GM12874 (cell line): ENCODE data around the gene HELT.

Experiments
- TF ChIP-seq, protein P1 (sequence below): IDR thresholded peaks from 2 replicates; pipeline ENCODE4 v1.5.1; 2011; ENCODE audit warnings: low read depth, mild to moderate bottlenecking, control low read depth, low read length, moderate library complexity; ENCODE audit not compliant: insufficient read depth

The HELT gene

DNA sequence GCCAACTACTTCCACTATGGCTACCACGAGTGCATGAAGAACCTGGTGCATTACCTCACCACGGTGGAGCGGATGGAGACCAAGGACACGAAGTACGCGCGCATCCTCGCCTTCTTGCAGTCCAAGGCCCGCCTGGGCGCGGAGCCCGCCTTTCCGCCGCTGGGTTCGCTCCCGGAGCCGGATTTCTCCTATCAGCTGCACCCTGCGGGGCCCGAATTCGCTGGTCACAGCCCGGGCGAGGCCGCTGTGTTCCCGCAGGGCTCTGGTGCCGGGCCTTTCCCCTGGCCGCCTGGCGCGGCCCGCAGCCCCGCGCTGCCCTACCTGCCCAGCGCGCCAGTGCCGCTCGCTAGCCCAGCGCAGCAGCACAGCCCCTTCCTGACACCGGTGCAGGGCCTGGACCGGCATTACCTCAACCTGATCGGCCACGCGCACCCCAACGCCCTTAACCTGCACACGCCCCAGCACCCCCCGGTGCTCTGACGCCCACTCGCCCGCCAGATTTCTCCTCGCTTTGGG is 2.1 kb downstream of the HELT start:
- TF ChIP-seq, protein P1, sequence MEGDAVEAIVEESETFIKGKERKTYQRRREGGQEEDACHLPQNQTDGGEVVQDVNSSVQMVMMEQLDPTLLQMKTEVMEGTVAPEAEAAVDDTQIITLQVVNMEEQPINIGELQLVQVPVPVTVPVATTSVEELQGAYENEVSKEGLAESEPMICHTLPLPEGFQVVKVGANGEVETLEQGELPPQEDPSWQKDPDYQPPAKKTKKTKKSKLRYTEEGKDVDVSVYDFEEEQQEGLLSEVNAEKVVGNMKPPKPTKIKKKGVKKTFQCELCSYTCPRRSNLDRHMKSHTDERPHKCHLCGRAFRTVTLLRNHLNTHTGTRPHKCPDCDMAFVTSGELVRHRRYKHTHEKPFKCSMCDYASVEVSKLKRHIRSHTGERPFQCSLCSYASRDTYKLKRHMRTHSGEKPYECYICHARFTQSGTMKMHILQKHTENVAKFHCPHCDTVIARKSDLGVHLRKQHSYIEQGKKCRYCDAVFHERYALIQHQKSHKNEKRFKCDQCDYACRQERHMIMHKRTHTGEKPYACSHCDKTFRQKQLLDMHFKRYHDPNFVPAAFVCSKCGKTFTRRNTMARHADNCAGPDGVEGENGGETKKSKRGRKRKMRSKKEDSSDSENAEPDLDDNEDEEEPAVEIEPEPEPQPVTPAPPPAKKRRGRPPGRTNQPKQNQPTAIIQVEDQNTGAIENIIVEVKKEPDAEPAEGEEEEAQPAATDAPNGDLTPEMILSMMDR: no peak

DNA sequence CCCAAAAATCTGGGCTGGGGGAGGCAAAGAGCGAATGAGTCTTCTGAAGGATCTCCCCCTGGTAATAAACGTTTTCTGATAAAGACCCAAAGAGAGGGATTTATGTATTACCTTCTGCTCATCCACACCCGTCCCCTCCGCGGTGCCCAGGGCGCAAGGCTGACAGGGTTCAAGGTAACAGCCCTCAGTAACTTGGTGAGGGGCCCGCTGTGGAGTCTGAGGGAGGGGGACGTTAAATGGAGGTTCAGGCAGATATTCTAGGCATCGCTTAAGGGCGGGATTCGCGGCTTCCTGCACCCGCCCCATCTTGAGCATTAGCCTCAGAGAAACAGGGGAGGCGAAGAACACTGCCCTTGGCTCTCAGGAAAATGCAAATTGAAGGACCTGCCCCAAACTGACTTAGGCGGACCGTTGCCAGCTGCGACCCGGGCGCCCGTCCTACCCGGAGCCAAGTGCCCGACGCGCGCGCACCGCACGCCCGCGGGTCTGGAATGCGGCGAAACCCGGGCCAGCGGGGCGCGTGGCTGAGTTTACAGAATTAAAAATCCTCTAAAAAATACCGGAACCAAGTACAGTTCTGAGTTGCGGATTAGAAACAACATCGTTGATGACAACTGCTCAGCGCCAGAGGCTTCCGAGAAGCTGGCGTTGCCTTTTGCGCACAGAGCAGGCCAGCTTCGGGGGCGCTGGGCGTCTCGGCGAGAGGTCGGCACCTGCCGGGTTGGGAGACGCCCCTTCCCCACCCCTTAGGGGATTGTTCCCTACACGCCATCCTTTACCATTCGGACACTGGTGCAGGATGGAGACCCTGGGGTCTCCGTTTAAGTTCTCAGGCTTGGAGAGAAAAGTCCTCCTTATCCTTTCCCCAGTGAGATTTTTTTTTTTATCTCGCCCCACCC is 2.8 kb downstream of the HELT start:
- TF ChIP-seq, protein P1: no peak

DNA sequence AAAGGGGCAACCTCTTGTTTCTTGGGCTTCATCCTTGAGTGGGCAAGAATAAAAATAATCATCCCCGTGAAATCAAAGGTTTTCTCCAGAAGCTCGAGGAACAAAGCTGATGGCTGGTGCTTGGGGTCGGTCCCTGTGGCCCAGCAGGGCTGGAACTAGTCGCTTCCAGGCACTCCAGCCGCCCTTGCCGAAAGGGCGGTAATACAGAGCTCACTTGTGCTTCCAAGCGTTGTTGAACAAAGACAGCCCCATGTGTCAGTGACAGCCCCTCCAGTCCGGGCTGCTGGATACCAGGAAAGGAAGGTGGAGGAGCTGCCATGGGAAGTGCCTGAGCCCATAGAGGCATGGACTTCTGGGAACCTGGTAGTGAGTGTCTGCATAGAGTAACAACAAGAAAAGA is 5.2 kb downstream of the HELT start:
- TF ChIP-seq, protein P1: no peak

DNA sequence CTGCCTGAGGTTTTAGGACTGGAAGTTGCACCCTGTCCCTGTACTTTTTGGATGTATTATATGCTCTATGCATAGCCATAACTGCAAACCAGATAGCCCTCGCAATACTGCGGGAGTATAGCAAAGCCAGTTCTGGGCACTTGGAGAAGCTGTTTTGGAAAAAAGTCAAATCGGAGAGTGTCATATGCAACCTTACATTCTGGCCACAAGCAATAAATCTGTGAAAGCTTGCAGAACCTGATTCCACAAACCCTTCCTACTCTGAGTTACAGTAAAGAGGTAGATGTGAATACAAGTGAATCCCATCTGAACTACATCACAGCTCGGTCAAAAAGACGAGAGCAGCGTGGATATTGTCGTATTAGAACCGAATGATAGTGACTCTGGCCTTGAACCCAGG is 10.3 kb downstream of the HELT start:
- TF ChIP-seq, protein P1: no peak

DNA sequence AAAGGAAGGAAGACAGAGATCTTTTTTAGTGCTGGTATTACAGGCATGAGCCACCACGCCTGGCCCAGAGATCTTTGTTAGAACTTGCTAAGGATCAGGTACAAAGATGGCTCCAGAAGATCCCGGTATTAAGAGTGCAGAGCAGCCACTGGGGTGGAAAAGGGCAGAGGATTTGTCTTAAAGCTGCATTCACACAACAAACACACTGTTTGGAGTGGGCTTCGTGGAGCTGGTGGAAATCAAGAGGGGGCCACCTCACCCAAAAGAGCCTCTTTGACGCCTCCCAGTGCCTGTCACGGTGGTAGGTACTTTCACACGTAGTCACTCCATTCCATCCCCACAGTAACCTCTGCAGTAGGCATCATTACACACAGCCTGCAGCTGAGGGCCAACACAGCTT is 13.3 kb downstream of the HELT start:
- TF ChIP-seq, protein P1: no peak

DNA sequence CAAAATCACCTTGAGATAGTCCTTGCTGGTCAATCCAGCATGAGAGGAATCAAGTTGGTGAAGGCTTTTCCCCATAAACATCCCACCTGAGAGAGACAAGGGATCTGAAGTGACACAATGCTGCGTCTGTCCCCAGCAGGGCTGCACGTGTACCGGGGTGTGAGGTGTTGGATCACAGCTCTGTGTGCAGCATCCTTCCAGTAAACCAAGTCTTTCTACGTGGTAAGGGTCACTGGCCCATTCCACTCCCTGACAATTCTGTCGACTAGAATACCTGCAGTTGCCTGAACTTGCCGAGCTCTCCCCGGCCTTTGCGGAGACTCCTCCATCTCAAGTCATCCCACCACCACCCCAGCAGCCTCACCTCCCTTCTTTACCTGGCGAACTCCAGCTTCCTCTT is 14.8 kb downstream of the HELT start:
- TF ChIP-seq, protein P1: no peak

DNA sequence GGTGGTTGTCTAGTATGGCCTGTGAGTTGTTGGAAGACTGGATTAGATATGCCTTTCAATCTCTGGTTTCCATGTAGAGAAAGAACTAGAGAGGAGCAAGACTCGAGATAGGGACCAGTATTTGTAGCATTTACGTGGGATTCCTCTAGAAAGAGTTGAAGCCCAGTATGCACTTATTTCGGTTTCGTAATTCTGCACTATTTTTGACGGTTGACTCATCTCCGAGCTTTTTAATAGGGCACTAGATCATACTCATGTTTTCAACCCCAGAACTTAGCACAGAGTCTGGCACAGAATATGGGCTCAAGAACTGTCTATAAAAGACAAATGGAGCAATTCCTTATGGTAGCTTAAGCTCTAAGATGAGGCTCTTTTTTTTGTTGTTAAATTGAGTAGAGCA is 15.7 kb downstream of the HELT start:
- TF ChIP-seq, protein P1: no peak
